Measurements from ENCODE around the gene CORO2B. TPM values are rescaled to one million over a fixed set of nuclear protein-coding genes. Genes with fewer than 3 reads are reported as not detected.

CORO2B gene
- total RNA-seq, 4 donors from 2014 or later: 1.3 to 18.2 (median 7.0) TPM

DNA sequence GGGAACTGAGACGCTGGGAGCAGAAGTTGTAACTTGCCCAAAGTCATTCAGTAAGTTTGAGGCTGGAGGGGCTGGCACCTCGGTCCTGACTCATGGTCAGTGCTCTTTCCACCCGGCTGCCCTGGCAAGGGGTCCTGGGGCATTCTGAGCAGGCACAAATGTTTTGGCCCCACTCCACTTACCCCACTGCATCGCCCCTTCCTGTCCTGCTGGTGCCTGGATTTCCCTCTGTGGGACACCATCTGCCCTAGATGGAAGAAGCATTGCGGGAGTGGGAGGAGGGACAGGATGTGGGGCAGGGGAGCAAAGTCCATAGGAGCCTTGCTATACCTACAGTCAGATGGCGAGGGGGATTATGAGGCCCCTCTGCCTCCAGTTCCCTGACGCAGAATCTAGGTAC lies 4.5 kb downstream of the CORO2B start:
- Histone ChIP-seq H3K27ac (peak overlapping the region in 1 of 2 donors; percentile 90), H3K27me3 (no peaks in the 10 kb centered on the region), H3K9me3 (no peaks in the 10 kb centered on the region), H3K4me1 (peaks cover 9 to 13% of the 10 kb centered on the region in 2 donors), H3K36me3 (no peaks in the 10 kb centered on the region), H3K4me3 (no peak overlapping the region)
- intact Hi-C loops (cut with DNase I; ENCODE audit: low total_unique reads): no loop called here
- TF ChIP-seq, protein P1, sequence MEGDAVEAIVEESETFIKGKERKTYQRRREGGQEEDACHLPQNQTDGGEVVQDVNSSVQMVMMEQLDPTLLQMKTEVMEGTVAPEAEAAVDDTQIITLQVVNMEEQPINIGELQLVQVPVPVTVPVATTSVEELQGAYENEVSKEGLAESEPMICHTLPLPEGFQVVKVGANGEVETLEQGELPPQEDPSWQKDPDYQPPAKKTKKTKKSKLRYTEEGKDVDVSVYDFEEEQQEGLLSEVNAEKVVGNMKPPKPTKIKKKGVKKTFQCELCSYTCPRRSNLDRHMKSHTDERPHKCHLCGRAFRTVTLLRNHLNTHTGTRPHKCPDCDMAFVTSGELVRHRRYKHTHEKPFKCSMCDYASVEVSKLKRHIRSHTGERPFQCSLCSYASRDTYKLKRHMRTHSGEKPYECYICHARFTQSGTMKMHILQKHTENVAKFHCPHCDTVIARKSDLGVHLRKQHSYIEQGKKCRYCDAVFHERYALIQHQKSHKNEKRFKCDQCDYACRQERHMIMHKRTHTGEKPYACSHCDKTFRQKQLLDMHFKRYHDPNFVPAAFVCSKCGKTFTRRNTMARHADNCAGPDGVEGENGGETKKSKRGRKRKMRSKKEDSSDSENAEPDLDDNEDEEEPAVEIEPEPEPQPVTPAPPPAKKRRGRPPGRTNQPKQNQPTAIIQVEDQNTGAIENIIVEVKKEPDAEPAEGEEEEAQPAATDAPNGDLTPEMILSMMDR (IDR thresholded peaks at IDR 0.05): no peak
- TF ChIP-seq POLR2A (IDR thresholded peaks at IDR 0.05): no peak
- no peak for DNase-seq

DNA sequence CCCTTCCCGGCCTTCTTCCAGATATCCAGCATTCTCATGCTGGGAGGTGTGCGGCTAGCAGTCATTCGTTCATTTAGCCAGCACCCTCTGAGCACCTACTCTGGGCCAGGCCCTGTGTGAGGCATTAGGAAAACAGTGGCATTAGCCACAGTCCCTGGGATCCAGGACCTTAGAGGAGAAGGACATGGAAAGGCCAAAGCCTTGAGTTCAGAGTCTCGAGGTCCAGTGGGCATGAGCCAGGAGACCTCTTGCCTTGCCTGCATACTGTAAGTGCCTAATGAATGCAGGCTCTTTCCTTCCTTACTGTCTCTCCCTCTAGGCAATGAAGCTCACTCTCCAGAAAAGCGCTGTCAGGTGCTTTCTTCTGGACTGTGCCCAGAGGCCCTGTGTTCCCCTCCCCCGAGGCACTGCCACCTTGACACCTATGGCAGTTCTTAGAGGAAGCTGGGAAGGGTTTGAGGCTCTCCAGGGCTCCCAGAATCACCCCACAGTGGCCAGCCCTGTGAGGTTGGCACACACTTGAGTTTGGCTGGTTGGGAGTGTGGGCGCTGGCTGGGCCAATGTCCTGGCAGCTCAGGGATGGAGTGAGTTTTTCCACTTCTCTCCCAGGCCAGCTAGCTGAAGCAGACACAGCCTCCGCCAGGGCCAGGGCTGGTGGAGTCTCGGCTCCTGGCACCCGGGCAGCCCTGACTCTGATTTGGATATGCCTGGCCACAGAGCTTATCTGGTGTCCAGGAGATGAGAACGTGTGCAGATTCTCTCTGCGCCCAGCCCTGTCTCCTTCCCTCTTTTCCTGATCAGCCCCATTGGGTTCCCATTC lies 5.4 kb downstream of the CORO2B start:
- Histone ChIP-seq H3K36me3 (no peaks in the 10 kb centered on the region), H3K27ac (peak overlapping the region in 1 of 2 donors; percentile 90), H3K4me3 (no peak overlapping the region), H3K9me3 (no peaks in the 10 kb centered on the region), H3K27me3 (no peaks in the 10 kb centered on the region), H3K4me1 (peaks cover 9 to 13% of the 10 kb centered on the region in 2 donors)
- intact Hi-C loops (cut with DNase I; ENCODE audit: low total_unique reads): no loop called here
- DNase-seq: no peak
- TF ChIP-seq, protein P1 (IDR thresholded peaks at IDR 0.05): no peak
- TF ChIP-seq POLR2A (IDR thresholded peaks at IDR 0.05): no peak

DNA sequence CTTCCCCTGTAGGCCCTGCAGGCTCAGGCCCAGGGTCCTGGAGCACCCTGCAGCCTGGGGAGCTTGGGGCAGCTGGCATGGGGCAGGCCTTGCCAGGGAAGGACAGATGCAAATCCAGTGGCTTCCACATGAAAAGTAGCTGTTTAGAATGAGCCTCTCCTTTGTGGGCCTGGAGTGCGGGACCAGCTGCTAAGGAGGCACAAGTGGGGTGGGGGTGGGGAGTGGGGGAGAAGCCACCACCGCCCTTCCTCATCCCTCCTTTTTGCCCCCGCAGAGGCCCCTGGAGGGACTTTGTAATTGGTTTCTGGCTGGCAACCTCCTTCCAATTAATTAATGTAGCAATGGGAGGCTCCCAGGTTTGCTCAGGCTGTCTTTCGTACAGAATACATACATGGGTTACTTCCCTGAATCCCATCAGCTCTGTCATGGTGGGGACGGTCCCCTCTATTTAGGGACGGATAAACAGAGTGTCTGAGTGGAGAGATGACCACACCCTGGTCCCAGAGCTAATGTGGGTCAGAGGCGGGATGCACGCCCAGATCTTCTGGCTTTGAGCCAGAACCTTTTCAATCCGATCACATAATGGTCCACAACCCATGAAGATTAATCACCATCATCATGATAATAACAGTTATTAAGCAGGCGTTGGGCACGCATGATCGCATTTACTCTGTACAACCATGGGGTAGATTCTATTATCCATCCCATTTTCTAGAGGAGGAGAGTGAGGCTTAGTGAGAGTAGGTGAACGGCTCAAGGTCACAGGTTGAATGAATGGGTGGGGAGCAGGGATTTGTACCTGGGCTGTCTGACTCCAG lies 6.2 kb downstream of the CORO2B start:
- intact Hi-C loops (cut with DNase I; ENCODE audit: low total_unique reads): no loop called here
- H3K4me1 ChIP-seq: peaks cover 9 to 13% of the 10 kb centered on the region in 2 donors
- DNase-seq: no peak

DNA sequence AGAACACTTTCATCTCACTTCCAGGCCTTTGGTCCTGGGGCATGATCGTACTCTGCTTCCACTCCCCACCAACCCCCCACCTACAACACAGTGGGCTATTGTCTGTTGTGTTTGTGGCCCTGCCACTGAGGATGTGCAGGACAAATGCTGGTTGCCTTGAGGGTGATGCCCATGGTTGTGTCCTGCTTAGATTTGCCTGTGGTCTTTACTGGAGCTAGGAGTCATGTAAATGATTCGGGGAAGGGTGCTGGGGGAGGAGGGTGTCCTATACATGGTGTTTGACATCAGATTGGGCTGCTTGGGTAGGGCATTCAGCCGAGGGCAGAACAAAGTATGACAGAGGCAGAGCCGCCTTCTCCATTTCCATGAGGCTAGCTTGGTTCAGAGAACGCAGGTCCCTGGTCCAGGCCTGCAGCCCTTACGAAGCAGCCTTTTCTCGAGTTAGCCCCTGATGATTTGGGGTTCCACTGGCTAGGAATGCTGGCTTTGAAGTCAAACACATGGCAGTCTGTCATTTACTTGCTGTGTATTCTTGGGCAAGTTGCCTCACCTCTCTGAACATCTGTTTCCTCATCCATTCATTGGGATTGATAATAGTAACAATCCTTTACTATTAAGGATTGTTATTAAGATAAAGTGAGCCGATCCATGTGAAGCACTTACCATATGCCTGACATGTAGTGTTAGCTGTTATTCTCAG lies 6.9 kb downstream of the CORO2B start:
- peaks cover 9 to 13% of the 10 kb centered on the region in 2 donors for H3K4me1 ChIP-seq
- peak overlapping the region; percentile 33 to 90 for H3K27ac ChIP-seq
- H3K36me3 ChIP-seq: no peaks in the 10 kb centered on the region
- no peak overlapping the region for H3K4me3 ChIP-seq
- TF ChIP-seq, protein P1 (IDR thresholded peaks at IDR 0.05): no peak
- TF ChIP-seq POLR2A (IDR thresholded peaks at IDR 0.05): no peak
- intact Hi-C loops (cut with DNase I; ENCODE audit: low total_unique reads): no loop called here
- no peaks in the 10 kb centered on the region for H3K27me3 ChIP-seq
- DNase-seq: no peak
- H3K9me3 ChIP-seq: no peaks in the 10 kb centered on the region

More for the DNA sequence above, 6.2 kb downstream of the CORO2B start:
- TF ChIP-seq POLR2A (IDR thresholded peaks at IDR 0.05): no peak
- TF ChIP-seq, protein P1 (IDR thresholded peaks at IDR 0.05): no peak
- H3K27me3 ChIP-seq: no peaks in the 10 kb centered on the region
- no peak overlapping the region for H3K4me3 ChIP-seq
- no peaks in the 10 kb centered on the region for H3K36me3 ChIP-seq
- H3K27ac ChIP-seq: peak overlapping the region; percentile 33 to 90
- no peaks in the 10 kb centered on the region for H3K9me3 ChIP-seq

Data from uterus (tissue), 4 donors.